H9 (cell line): Measurements from ENCODE around the gene GNAS-AS1. TPM values are rescaled to one million over a fixed set of nuclear protein-coding genes. Genes with fewer than 3 reads are reported as not detected.

ENCODE experiments used
- DNase-seq: peaks from one replicate; pipeline ENCODE4 v3.0.0-alpha.2; 2017
- H2AFZ ChIP-seq: one replicate; pipeline ENCODE4 v1.6.1; 2013; ENCODE audit warnings: mild to moderate bottlenecking, low read length, control low read depth, moderate library complexity
- H2AK5ac ChIP-seq: 2 replicates; pipeline ENCODE4 v1.6.1; 2013; ENCODE audit warnings: low read length, control low read depth, mixed read lengths; ENCODE audit not compliant: insufficient read length
- H2BK120ac ChIP-seq: one replicate; pipeline ENCODE4 v1.6.1; 2013; ENCODE audit warnings: low read depth, mild to moderate bottlenecking, low read length, control low read depth, inconsistent platforms; ENCODE audit not compliant: poor library complexity, severe bottlenecking
- H2BK12ac ChIP-seq: 2 replicates; pipeline ENCODE4 v1.6.1; 2013; ENCODE audit warnings: low read length, control low read depth, mixed read lengths, low read depth; ENCODE audit not compliant: insufficient read length
- H2BK15ac ChIP-seq: 2 replicates; pipeline ENCODE4 v1.6.1; 2013; ENCODE audit warnings: low read depth, low read length, control low read depth
- H2BK20ac ChIP-seq: one replicate; pipeline ENCODE4 v1.6.1; 2013; ENCODE audit warnings: low read depth, mild to moderate bottlenecking, low read length, control low read depth, inconsistent platforms; ENCODE audit not compliant: poor library complexity, severe bottlenecking
- H2BK5ac ChIP-seq: 2 replicates; pipeline ENCODE4 v1.6.1; 2013; ENCODE audit warnings: low read length, control low read depth, mixed read lengths; ENCODE audit not compliant: insufficient read length
- H3K14ac ChIP-seq: 2 replicates; pipeline ENCODE4 v1.6.1; 2013; ENCODE audit warnings: low read length, control low read depth; ENCODE audit not compliant: insufficient read depth
- H3K18ac ChIP-seq: 2 replicates; pipeline ENCODE4 v1.6.1; 2013; ENCODE audit warnings: low read depth, mild to moderate bottlenecking, mixed read lengths, low read length, control low read depth; ENCODE audit not compliant: insufficient read length
- H3K23ac ChIP-seq: 2 replicates; pipeline ENCODE4 v1.6.1; 2013; ENCODE audit warnings: low read length, control low read depth, mixed read lengths, low read depth; ENCODE audit not compliant: insufficient read length
- H3K23me2 ChIP-seq: 2 replicates; pipeline ENCODE4 v1.6.1; 2013; ENCODE audit warnings: low read depth, mild to moderate bottlenecking, mixed read lengths, low read length, control low read depth; ENCODE audit not compliant: insufficient read length, poor library complexity, severe bottlenecking
- H3K27ac ChIP-seq: 2 replicates; pipeline ENCODE4 v1.5.1; 2013; ENCODE audit warnings: low read length, control low read depth, mixed read lengths, low read depth; ENCODE audit not compliant: insufficient read length
- H3K27me3 ChIP-seq: 2 replicates; pipeline ENCODE4 v1.6.1; 2013; ENCODE audit warnings: low read length, control low read depth, inconsistent platforms; ENCODE audit not compliant: insufficient read depth
- H3K4ac ChIP-seq: 2 replicates; pipeline ENCODE4 v1.6.1; 2013; ENCODE audit warnings: low read depth, mild to moderate bottlenecking, control low read depth, inconsistent platforms, low read length, moderate library complexity
- H3K4me1 ChIP-seq: 2 replicates; pipeline ENCODE4 v1.6.1; 2013; ENCODE audit warnings: low read length, control low read depth, inconsistent platforms; ENCODE audit not compliant: insufficient read depth
- H3K4me2 ChIP-seq: 2 replicates; pipeline ENCODE4 v1.6.1; 2013; ENCODE audit warnings: low read length, control low read depth, mixed read lengths; ENCODE audit not compliant: insufficient read length, insufficient read depth
- H3K56ac ChIP-seq: 2 replicates; pipeline ENCODE4 v1.6.1; 2013; ENCODE audit warnings: low read depth, mild to moderate bottlenecking, mixed read lengths, low read length, control low read depth; ENCODE audit not compliant: insufficient read length
- H3K79me1 ChIP-seq: 2 replicates; pipeline ENCODE4 v1.6.1; 2013; ENCODE audit warnings: low read depth, mild to moderate bottlenecking, moderate library complexity, low read length, control low read depth, inconsistent platforms; ENCODE audit not compliant: insufficient read depth, poor library complexity, severe bottlenecking
- H3K79me2 ChIP-seq: 2 replicates; pipeline ENCODE4 v1.6.1; 2013; ENCODE audit warnings: low read length, control low read depth, inconsistent platforms; ENCODE audit not compliant: insufficient read depth
- H3K9ac ChIP-seq: 2 replicates; pipeline ENCODE4 v1.6.1; 2013; ENCODE audit warnings: low read length, control low read depth, mixed read lengths; ENCODE audit not compliant: insufficient read length; ENCODE audit errors: extremely low read depth
- H3K9me3 ChIP-seq: one replicate; pipeline ENCODE4 v1.6.1; 2013; ENCODE audit warnings: low read depth, low read length, inconsistent platforms; ENCODE audit not compliant: control insufficient read depth
- H3T11ph ChIP-seq: one replicate; pipeline ENCODE4 v1.6.1; 2013; ENCODE audit warnings: mild to moderate bottlenecking, low read length, control low read depth, inconsistent platforms
- H4K20me1 ChIP-seq: one replicate; pipeline ENCODE4 v1.6.1; 2013; ENCODE audit not compliant: control insufficient read depth, insufficient read length, insufficient read depth
- H4K5ac ChIP-seq: 2 replicates; pipeline ENCODE4 v1.6.1; 2013; ENCODE audit warnings: low read depth, mild to moderate bottlenecking, mixed read lengths, low read length, control low read depth; ENCODE audit not compliant: insufficient read length
- H4K8ac ChIP-seq: replicated peaks from 2 replicates; pipeline ENCODE4 v1.6.1; 2013; ENCODE audit warnings: low read length, control low read depth, mixed read lengths, low read depth; ENCODE audit not compliant: insufficient read length
- H4K91ac ChIP-seq: 2 replicates; pipeline ENCODE4 v1.6.1; 2013; ENCODE audit warnings: low read depth, mild to moderate bottlenecking, moderate library complexity, mixed read lengths, low read length, control low read depth; ENCODE audit not compliant: insufficient read length
- H3K27ac Mint-ChIP-seq, 3 experiments: 2 replicates in 2 of 3; 3 replicates in 1 of 3; pipeline ENCODE4 v1.8.0; 2020 to 2021; ENCODE audit warnings: mixed read lengths in 3 of 3, mild to moderate bottlenecking in 1 of 3, moderate library complexity in 1 of 3
- H3K27me3 Mint-ChIP-seq: 2 replicates; pipeline ENCODE4 v1.8.0; 2021; ENCODE audit warnings: low read depth, mild to moderate bottlenecking, moderate library complexity, mixed read lengths
- H3K36me3 Mint-ChIP-seq, 3 experiments: 2 replicates in 2 of 3; 3 replicates in 1 of 3; pipeline ENCODE4 v1.8.0; 2020 to 2021; ENCODE audit warnings: low read depth in 3 of 3, mixed read lengths in 3 of 3; ENCODE audit not compliant: insufficient read depth in 1 of 3
- H3K4me1 Mint-ChIP-seq, 2 experiments: 2 replicates each; pipeline ENCODE4 v1.8.0; 2020; ENCODE audit warnings: mixed read lengths in 2 of 2
- H3K4me3 Mint-ChIP-seq, 2 experiments: 2 replicates in 1 of 2; 3 replicates in 1 of 2; pipeline ENCODE4 v1.8.0; 2020 to 2021; ENCODE audit warnings: mild to moderate bottlenecking in 2 of 2, mixed read lengths in 2 of 2, moderate library complexity in 1 of 2
- H3K9me3 Mint-ChIP-seq, 2 experiments: 2 replicates in 1 of 2; 3 replicates in 1 of 2; pipeline ENCODE4 v1.8.0; 2020; ENCODE audit warnings: mild to moderate bottlenecking in 2 of 2, mixed read lengths in 2 of 2, moderate library complexity in 1 of 2
- CTCF ChIP-seq: fragments of 200-600 bp; sonication (generic); conservative IDR thresholded peaks from 3 replicates; pipeline ENCODE4 v1.8.0; 2021; ENCODE audit warnings: antibody characterized with exemption, mild to moderate bottlenecking
- WGBS: extraction: QIAGEN DNeasy Blood & Tissue Kit; methylation state at CpG from one replicate; pipeline ENCODE4 v1.1.7; 2013; ENCODE audit warnings: missing lambda C conversion rate, low lambda C conversion rate, mixed read lengths; ENCODE audit not compliant: insufficient read length; ENCODE audit errors: extremely low coverage; 5-methylcytosine and 5-hydroxymethylcytosine counted together
- total RNA-seq: library from RNA; stranded (reverse); gene quantifications from 2 replicates; pipeline ENCODE4 v1.2.1, GENCODE V29; 2021

Gene GNAS-AS1
- total RNA-seq, 1 experiment from 2014 or later, result 11.3 TPM

GRCh38 chr20:58895448-58896180 lies 44.9 kb upstream of the GNAS-AS1 start:
- H3K4me3 Mint-ChIP-seq, result peak overlapping the region; percentile 67 to 96
- Histone ChIP-seq H2BK120ac (no peak overlapping the region), H4K20me1 (peaks cover 2% of the 10 kb centered on the region), H3K23ac (no peak overlapping the region), H3K18ac (no peak overlapping the region), H3T11ph (no peak overlapping the region), H3K4ac (no peak overlapping the region), H3K27me3 (no peaks in the 10 kb centered on the region), H3K23me2 (no peaks in the 10 kb centered on the region), H2BK20ac (no peak overlapping the region), H3K79me2 (peaks cover 37% of the 10 kb centered on the region; the same call in 1 of the 2 replicates), H2AK5ac (no peak overlapping the region), H3K56ac (no peak overlapping the region), H3K9me3 (no peaks in the 10 kb centered on the region), H3K9ac (no peak overlapping the region), H4K91ac (no peak overlapping the region), H3K4me2 (peak overlapping the region; percentile 54), H3K4me1 (peaks cover 18% of the 10 kb centered on the region), H2BK5ac (no peak overlapping the region), H2AFZ (no peak overlapping the region), H3K14ac (no peak overlapping the region), H3K27ac (peak overlapping the region; percentile 3), H2BK12ac (no peak overlapping the region), H3K79me1 (no peaks in the 10 kb centered on the region), H4K8ac (no peak overlapping the region), H2BK15ac (no peak overlapping the region), H4K5ac (no peak overlapping the region)
- H3K27ac Mint-ChIP-seq, result peak overlapping the region; percentile 71 to 98 (median 93); a peak in 6 of 7 replicates
- H3K36me3 Mint-ChIP-seq, result peaks cover 8 to 45% (median 27%) of the 10 kb centered on the region in 3 experiments; a peak in 6 of 7 replicates
- no peak for DNase-seq
- no CpG with 5 or more reads among the region's 13 CpGs for WGBS
- peaks cover 70 to 79% of the 10 kb centered on the region in 2 experiments for H3K4me1 Mint-ChIP-seq
- TF ChIP-seq CTCF, result no peak
- no peaks in the 10 kb centered on the region; a peak in 1 of 5 replicates for H3K9me3 Mint-ChIP-seq
- no peaks in the 10 kb centered on the region for H3K27me3 Mint-ChIP-seq
